ENCODE results near the gene ZNF91.
A peak's percentile ranks its signal among the peaks of the same experiment; 100 is the strongest.

ZNF91 gene

DNA sequence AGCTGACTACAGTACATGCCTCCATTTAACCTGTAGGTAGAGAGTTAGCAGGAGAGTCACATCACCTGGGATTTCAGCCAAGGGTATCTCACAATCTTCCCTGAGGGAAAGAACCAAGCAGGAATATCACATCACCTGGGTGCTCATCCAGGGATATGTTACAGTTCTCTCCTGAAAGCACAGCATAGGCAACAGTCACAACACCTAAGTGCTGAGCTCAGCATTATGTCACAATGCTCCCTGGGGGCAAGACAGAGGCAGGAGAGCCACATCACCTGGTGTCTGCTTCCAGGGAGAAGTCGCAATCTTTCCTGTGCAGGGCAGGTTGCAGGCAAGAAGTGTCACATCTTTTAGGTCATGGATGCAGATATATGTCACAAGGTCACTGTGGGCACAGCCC is 9.4 kb upstream of the ZNF91 start:
- TF ChIP-seq, protein P1, sequence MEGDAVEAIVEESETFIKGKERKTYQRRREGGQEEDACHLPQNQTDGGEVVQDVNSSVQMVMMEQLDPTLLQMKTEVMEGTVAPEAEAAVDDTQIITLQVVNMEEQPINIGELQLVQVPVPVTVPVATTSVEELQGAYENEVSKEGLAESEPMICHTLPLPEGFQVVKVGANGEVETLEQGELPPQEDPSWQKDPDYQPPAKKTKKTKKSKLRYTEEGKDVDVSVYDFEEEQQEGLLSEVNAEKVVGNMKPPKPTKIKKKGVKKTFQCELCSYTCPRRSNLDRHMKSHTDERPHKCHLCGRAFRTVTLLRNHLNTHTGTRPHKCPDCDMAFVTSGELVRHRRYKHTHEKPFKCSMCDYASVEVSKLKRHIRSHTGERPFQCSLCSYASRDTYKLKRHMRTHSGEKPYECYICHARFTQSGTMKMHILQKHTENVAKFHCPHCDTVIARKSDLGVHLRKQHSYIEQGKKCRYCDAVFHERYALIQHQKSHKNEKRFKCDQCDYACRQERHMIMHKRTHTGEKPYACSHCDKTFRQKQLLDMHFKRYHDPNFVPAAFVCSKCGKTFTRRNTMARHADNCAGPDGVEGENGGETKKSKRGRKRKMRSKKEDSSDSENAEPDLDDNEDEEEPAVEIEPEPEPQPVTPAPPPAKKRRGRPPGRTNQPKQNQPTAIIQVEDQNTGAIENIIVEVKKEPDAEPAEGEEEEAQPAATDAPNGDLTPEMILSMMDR (IDR thresholded peaks at IDR 0.05) = no peak

DNA sequence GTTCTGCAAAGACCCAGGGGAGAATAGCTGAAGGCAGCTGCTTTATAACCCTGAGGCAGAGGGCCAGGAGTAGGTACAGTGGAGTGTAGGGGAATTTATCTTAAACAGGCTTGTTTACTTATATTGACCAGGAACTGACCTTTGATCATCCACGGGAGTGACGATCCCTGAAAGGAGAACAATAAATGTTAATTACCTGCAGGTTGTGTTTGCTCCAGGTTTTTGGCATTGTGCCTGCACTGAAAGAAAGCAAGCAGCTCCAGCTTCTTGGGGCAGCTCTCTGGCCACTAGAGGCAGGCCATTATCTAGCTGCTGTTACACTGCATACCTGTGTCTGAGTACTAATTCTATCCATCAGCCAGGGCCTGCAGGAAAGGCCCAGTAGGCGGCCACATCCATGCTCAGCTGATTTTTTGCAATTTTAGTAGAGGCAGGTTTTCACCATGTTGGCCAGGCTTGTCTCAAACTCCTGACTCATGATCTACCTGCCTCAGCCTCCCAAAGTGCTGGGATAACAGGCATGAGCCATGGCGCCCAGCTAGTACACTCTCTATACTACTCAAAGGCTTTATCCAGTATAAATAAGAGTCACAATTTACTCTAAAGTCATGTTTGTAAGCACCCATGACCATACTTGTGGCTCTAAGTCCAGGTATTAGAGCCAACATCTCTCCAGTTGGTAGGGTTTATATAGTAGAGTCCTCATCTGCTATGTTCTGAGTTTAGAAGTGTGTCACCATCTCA is 8.5 kb upstream of the ZNF91 start:
- TF ChIP-seq, protein P1 (IDR thresholded peaks at IDR 0.05) = peak; percentile 27; the same call in 1 of the 2 replicates

DNA sequence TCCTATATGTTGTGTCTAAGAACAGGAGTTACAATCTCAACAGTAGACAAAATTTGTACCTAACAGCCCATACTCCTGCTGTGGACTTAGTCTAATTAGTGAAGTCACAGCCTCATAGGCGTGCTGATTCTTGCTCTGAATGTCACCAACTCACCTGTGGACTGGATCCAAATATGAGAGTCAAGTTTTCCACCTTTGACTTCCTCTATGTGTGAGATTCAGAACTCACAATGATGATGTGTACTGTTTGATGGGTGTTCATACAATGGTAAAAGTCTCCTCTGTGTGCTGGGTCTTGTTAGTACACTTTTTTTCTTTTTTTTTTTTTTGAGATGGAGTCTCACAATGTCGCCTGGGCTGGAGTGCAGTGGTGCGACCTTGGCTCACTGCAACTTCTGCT is 7.8 kb upstream of the ZNF91 start:
- TF ChIP-seq, protein P1 (IDR thresholded peaks at IDR 0.05) = no peak

DNA sequence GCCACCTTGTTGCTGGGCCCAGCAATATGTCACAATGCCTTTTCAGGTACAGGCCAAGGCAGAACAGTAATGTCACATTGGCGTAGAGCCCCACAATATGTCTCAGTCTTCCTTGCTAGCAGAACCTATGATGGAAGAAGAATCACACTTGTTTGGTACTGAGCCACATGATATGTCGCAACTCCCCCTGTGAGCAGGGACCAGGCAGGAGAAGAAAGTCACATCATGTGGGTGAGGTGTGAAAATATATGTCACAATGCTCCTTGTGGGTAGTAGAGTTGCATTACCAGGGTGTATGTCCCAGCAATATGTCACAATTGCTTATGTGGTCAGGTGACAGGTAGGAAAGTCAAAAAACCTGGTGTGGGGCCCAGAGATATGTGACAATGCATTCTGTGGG is 7.1 kb upstream of the ZNF91 start:
- TF ChIP-seq, protein P1 (IDR thresholded peaks at IDR 0.05) = no peak

DNA sequence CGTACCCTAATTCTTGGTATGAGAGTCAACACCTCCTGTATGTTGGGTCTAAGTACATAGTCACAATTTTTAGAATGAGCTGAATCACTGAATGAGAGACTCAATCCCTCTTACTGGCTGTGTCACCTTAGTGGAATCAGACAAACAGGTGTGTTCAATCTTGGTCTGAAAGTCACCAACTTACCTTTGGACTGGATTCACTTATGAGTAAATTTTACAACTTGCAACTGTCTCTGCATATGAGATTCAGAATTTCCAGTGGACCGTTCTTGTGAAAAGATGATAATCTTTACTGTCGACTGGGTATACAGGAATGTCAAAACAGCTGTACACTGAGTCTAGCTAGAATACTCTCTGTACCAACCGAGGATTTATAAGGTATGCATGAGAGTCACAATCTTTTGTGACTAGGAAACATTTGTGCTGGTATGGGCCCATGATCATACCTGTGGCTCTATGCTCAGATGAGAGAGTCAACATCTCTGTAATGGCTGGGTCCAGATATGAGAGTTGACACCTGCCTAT is 5.9 kb upstream of the ZNF91 start:
- TF ChIP-seq, protein P1 (IDR thresholded peaks at IDR 0.05) = no peak

DNA sequence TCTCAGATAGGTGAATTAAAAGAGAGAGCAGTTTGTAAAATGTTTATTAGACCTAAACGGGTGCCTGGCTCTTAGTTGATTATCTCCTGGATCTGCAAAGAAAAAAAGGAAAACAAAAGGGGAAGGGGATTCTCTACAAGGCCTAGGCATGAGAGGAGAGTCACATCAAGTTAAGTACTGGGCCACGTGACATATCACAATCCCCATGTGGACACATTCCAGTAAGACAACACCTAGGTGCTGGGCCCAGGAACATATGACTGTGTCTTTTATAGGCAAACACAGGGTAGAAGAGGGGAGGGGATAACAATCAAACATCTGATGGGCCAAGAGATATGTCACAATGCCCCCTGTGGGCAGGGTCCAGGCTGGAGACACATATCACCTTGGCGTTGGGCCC is 4.2 kb upstream of the ZNF91 start:
- TF ChIP-seq, protein P1 (IDR thresholded peaks at IDR 0.05) = no peak

DNA sequence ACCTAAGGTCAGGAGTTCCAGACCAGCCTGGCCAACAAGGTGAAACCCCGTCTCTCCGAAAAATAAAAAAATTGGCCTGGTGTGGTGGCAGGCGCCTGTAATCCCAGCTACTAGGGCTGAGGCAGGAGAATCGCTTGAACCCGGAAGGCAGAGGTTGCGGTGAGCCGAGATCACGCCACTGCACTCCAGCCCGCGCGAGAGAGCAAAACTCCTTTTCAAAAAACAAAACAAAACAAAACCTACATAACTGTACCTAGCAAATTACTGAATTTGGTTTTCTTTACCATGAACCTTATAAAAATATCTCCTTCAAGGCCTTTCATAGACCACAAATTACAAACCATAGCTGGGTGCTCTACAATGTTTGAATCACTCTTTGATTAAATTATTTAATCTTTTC is 760 bp downstream of the ZNF91 start:
- TF ChIP-seq, protein P1 (IDR thresholded peaks at IDR 0.05) = no peak

Measured in LNCAP (cell line).